LoVo (cell line): ENCODE results near the gene TES.

Experiments
- DNase-seq: peaks from one replicate; pipeline ENCODE4 v3.0.0-alpha.2; 2016; ENCODE audit warnings: low spot score

Gene TES

GRCh38 chr7:116246357-116246756 is 36.0 kb downstream of the TES start:
- DNase-seq = no peak

GRCh38 chr7:116249969-116250553 is 39.7 kb downstream of the TES start:
- peak; percentile 29 for DNase-seq

- DNase-seq = no peak
These were observed 41.3 kb downstream of the TES start for GRCh38 chr7:116251675-116252074.

GRCh38 chr7:116252249-116252648 is 41.9 kb downstream of the TES start:
- no peak for DNase-seq

- DNase-seq = no peak
These were observed 46.8 kb downstream of the TES start for GRCh38 chr7:116257156-116257555.

- DNase-seq = peak; percentile 71
These were observed 48.4 kb downstream of the TES start for GRCh38 chr7:116258734-116259133.

GRCh38 chr7:116259156-116259870 is 49.0 kb downstream of the TES start:
- no peak for DNase-seq

GRCh38 chr7:116259871-116260440 is 49.6 kb downstream of the TES start:
- DNase-seq = peak; percentile 40

GRCh38 chr7:116261904-116262303 is 51.6 kb downstream of the TES start:
- no peak for DNase-seq

GRCh38 chr7:116265881-116266280 is 55.5 kb downstream of the TES start:
- no peak for DNase-seq

- DNase-seq = no peak
These were observed 59.1 kb downstream of the TES start for GRCh38 chr7:116269466-116269865.

GRCh38 chr7:116271161-116271913 is 61.0 kb downstream of the TES start:
- no peak for DNase-seq

- peak; percentile 69 for DNase-seq
These were observed 61.9 kb downstream of the TES start for GRCh38 chr7:116271963-116272886.

- DNase-seq = no peak
These were observed 63.1 kb downstream of the TES start for GRCh38 chr7:116273283-116273917.

GRCh38 chr7:116273918-116274301 is 63.6 kb downstream of the TES start:
- DNase-seq = no peak

- no peak for DNase-seq
These were observed 66.7 kb downstream of the TES start for GRCh38 chr7:116277070-116277469.

GRCh38 chr7:116279217-116279616 is 68.9 kb downstream of the TES start:
- DNase-seq = no peak

GRCh38 chr7:116280803-116281202 is 70.5 kb downstream of the TES start:
- DNase-seq = no peak

- DNase-seq = no peak
These were observed 73.4 kb downstream of the TES start for GRCh38 chr7:116283595-116284204.

GRCh38 chr7:116284390-116284789 is 74.1 kb downstream of the TES start:
- DNase-seq = peak; percentile 23

- no peak for DNase-seq
These were observed 74.9 kb downstream of the TES start for GRCh38 chr7:116285252-116285651.
